ENCODE data around the gene UBE2G2. TPM values are rescaled to one million over a fixed set of nuclear protein-coding genes. Genes with fewer than 3 reads are reported as not detected.

Gene UBE2G2
- total RNA-seq, 4 donors from 2014 or later: 40.8 to 78.0 (median 60.5) TPM

- Histone ChIP-seq H3K27me3 (no peaks in the 10 kb centered on the region), H3K36me3 (no peaks in the 10 kb centered on the region), H3K4me1 (peaks cover 0 to 21% (median 5%) of the 10 kb centered on the region in 4 donors), H3K4me3 (no peak overlapping the region), H3K9me3 (no peaks in the 10 kb centered on the region), H3K27ac (no peak overlapping the region)
- in situ Hi-C loops (cut with MboI; ENCODE audit: low pct_ligation_motif_present in 1 of 4, low pct_unique_long_range_greater_than_20kb in 1 of 4, low sequenced_read_pairs in 3 of 4): loop anchor here in 1 of 4 donors (25.0 kb wide), 1 partner anchor 271 kb away; no protein-coding TSS in a partner anchor
- TF ChIP-seq POLR2A (IDR thresholded peaks at IDR 0.05): no peak
- no peak for TF ChIP-seq POLR2AphosphoS5 (IDR thresholded peaks at IDR 0.05)
- TF ChIP-seq CTCF (IDR thresholded peaks at IDR 0.05): no peak
- TF ChIP-seq EP300 (IDR thresholded peaks at IDR 0.05; ENCODE audit: low read depth): no peak
- no peak for DNase-seq
- intact Hi-C loops (cut with DNase I; ENCODE audit: low total_unique reads): no loop called here
- 84 to 98% methylated on average over 5 of the region's 5 CpGs for WGBS, 2 donors (ENCODE audit: low coverage in 1 of 2)
Observed at GRCh38 chr21:44783020-44783696, 18.5 kb downstream of the UBE2G2 start.

GRCh38 chr21:44780767-44781459, 20.7 kb downstream of the UBE2G2 start:
- in situ Hi-C loops (cut with MboI; ENCODE audit: low pct_ligation_motif_present in 1 of 4, low pct_unique_long_range_greater_than_20kb in 1 of 4, low sequenced_read_pairs in 3 of 4): loop anchor here in 1 of 4 donors (25.0 kb wide), 1 partner anchor 269 kb away; no protein-coding TSS in a partner anchor
- 93 to 94% methylated on average over 6 to 16 of the region's 16 CpGs for WGBS, 2 donors (ENCODE audit: low coverage in 1 of 2)

GRCh38 chr21:44780137-44780502, 21.5 kb downstream of the UBE2G2 start:
- WGBS, 2 donors (ENCODE audit: low coverage in 1 of 2): 89 to 90% methylated on average over 6 to 7 of the region's 7 CpGs
- Histone ChIP-seq H3K4me1 (peaks cover 0 to 13% (median 5%) of the 10 kb centered on the region in 4 donors), H3K4me3 (no peak overlapping the region), H3K27ac (no peak overlapping the region), H3K36me3 (peaks cover 0 to 9% (median 2%) of the 10 kb centered on the region in 4 donors), H3K27me3 (no peaks in the 10 kb centered on the region), H3K9me3 (no peaks in the 10 kb centered on the region)
- intact Hi-C loops (cut with DNase I; ENCODE audit: low total_unique reads): no loop called here
- TF ChIP-seq EP300 (IDR thresholded peaks at IDR 0.05; ENCODE audit: low read depth) (no peak), POLR2AphosphoS5 (IDR thresholded peaks at IDR 0.05) (no peak), POLR2A (IDR thresholded peaks at IDR 0.05) (no peak), CTCF (IDR thresholded peaks at IDR 0.05) (no peak)
- in situ Hi-C loops (cut with MboI; ENCODE audit: low pct_ligation_motif_present in 1 of 4, low pct_unique_long_range_greater_than_20kb in 1 of 4, low sequenced_read_pairs in 3 of 4): loop anchor here in 1 of 4 donors (25.0 kb wide), 1 partner anchor 268 kb away; no protein-coding TSS in a partner anchor
- DNase-seq: no peak

More at GRCh38 chr21:44780767-44781459, 20.7 kb downstream of the UBE2G2 start:
- no peaks in the 10 kb centered on the region for H3K27me3 ChIP-seq
- intact Hi-C loops (cut with DNase I; ENCODE audit: low total_unique reads): no loop called here
- peaks cover 0 to 17% (median 5%) of the 10 kb centered on the region in 4 donors for H3K4me1 ChIP-seq
- no peak overlapping the region for H3K4me3 ChIP-seq
- DNase-seq: no peak
- no peak overlapping the region for H3K27ac ChIP-seq
- no peak for TF ChIP-seq POLR2A (IDR thresholded peaks at IDR 0.05)
- TF ChIP-seq CTCF (IDR thresholded peaks at IDR 0.05): no peak
- TF ChIP-seq POLR2AphosphoS5 (IDR thresholded peaks at IDR 0.05): no peak
- no peak for TF ChIP-seq EP300 (IDR thresholded peaks at IDR 0.05; ENCODE audit: low read depth)
- peaks cover 0 to 6% (median 0%) of the 10 kb centered on the region in 4 donors for H3K36me3 ChIP-seq
- no peaks in the 10 kb centered on the region for H3K9me3 ChIP-seq

- WGBS, 2 donors (ENCODE audit: low coverage in 1 of 2): 38 to 90% methylated on average over 1 to 14 of the region's 17 CpGs
- in situ Hi-C loops (cut with MboI; ENCODE audit: low pct_ligation_motif_present in 1 of 4, low pct_unique_long_range_greater_than_20kb in 1 of 4, low sequenced_read_pairs in 3 of 4) (loop anchor here in 1 of 4 donors (25.0 kb wide), 1 partner anchor 267 kb away; no protein-coding TSS in a partner anchor), intact Hi-C loops (cut with DNase I; ENCODE audit: low total_unique reads) (no loop called here)
- Histone ChIP-seq H3K4me3 (no peak overlapping the region), H3K27ac (no peak overlapping the region), H3K4me1 (peaks cover 0 to 13% (median 5%) of the 10 kb centered on the region in 4 donors), H3K36me3 (peaks cover 0 to 11% (median 2%) of the 10 kb centered on the region in 4 donors), H3K9me3 (no peaks in the 10 kb centered on the region), H3K27me3 (no peaks in the 10 kb centered on the region)
- no peak for TF ChIP-seq POLR2AphosphoS5 (IDR thresholded peaks at IDR 0.05)
- TF ChIP-seq POLR2A (IDR thresholded peaks at IDR 0.05): no peak
- no peak for TF ChIP-seq EP300 (IDR thresholded peaks at IDR 0.05; ENCODE audit: low read depth)
- TF ChIP-seq CTCF (IDR thresholded peaks at IDR 0.05): no peak
- no peak for DNase-seq
Observed at GRCh38 chr21:44779417-44780136, 22.0 kb downstream of the UBE2G2 start.
